HG03439 (cell line): ENCODE data around the gene ITGB3.

ENCODE experiments used
- ATAC-seq: cut with Tn5 transposase; IDR thresholded peaks from one replicate; pipeline ENCODE4 v1.9.1; 2021; ENCODE audit warnings: mild to moderate bottlenecking, moderate library complexity; ENCODE audit not compliant: unreplicated experiment

Gene ITGB3

GRCh38 chr17:47295874-47296255, 42.2 kb downstream of the ITGB3 start:
- ATAC-seq: no peak

- no peak for ATAC-seq
Observed at GRCh38 chr17:47297661-47298400, 44.2 kb downstream of the ITGB3 start.

GRCh38 chr17:47298712-47299111, 45.1 kb downstream of the ITGB3 start:
- no peak for ATAC-seq

GRCh38 chr17:47299239-47299910, 45.7 kb downstream of the ITGB3 start:
- ATAC-seq: no peak

GRCh38 chr17:47300718-47301117, 47.1 kb downstream of the ITGB3 start:
- no peak for ATAC-seq

GRCh38 chr17:47301161-47301560, 47.5 kb downstream of the ITGB3 start:
- ATAC-seq: no peak

GRCh38 chr17:47301831-47302230, 48.2 kb downstream of the ITGB3 start:
- no peak for ATAC-seq

- ATAC-seq: no peak
Observed at GRCh38 chr17:47304186-47304585, 50.6 kb downstream of the ITGB3 start.

- no peak for ATAC-seq
Observed at GRCh38 chr17:47305302-47305923, 51.8 kb downstream of the ITGB3 start.

- no peak for ATAC-seq
Observed at GRCh38 chr17:47310186-47310733, 56.6 kb downstream of the ITGB3 start.

- ATAC-seq: no peak
Observed at GRCh38 chr17:47311420-47311819, 57.8 kb downstream of the ITGB3 start.

- peak; percentile 59 for ATAC-seq
Observed at GRCh38 chr17:47315451-47316266, 62.0 kb downstream of the ITGB3 start.

- no peak for ATAC-seq
Observed at GRCh38 chr17:47316311-47316710, 62.7 kb downstream of the ITGB3 start.

GRCh38 chr17:47317119-47317518, 63.5 kb downstream of the ITGB3 start:
- no peak for ATAC-seq

- no peak for ATAC-seq
Observed at GRCh38 chr17:47318197-47318918, 64.7 kb downstream of the ITGB3 start.

GRCh38 chr17:47320879-47321502, 67.4 kb downstream of the ITGB3 start:
- no peak for ATAC-seq

GRCh38 chr17:47323382-47324223, 70.0 kb downstream of the ITGB3 start, which contains the start of gene EFCAB13:
Gene EFCAB13, plus strand, starts transcription at chr17:47323955. Its CDS starts 4,399 bp downstream, at chr17:47328354.
- peak; percentile 82 for ATAC-seq

GRCh38 chr17:47324224-47325020, 70.8 kb downstream of the ITGB3 start:
- ATAC-seq: peak; percentile 32
